ENCODE measurements around the gene PMEPA1. TPM values are rescaled to one million over a fixed set of nuclear protein-coding genes. Genes with fewer than 3 reads are reported as not detected.

The PMEPA1 gene
- total and polyA plus RNA-seq, 2 experiments from 2014 or later = 7.3 to 15.4 TPM

GRCh38 chr20:57735831-57736737 is 26.3 kb upstream of the PMEPA1 start:
- no peak for TF ChIP-seq ZNF331 (CRISPR knock-in tag; IDR thresholded peaks at IDR 0.05; ENCODE audit: low read depth)
- no peak for TF ChIP-seq POLR2AphosphoS5 (IDR thresholded peaks at IDR 0.05; ENCODE audit: low read depth)
- TF ChIP-seq ETS1 (IDR thresholded peaks at IDR 0.05) = no peak
- no peak for TF ChIP-seq EZH2 (IDR thresholded peaks at IDR 0.05; ENCODE audit: low read depth, unreplicated experiment)
- no peak for TF ChIP-seq NANOG (IDR thresholded peaks at IDR 0.05; ENCODE audit: borderline replicate concordance)
- TF ChIP-seq REST (IDR thresholded peaks at IDR 0.05; ENCODE audit: unreplicated experiment) = no peak
- TF ChIP-seq CTCF (conservative IDR thresholded peaks at IDR 0.05; ENCODE audit: low read depth in 2 of 2) = no peak
- TF ChIP-seq CREB1 (CRISPR knock-in tag; IDR thresholded peaks at IDR 0.05; ENCODE audit: low read depth) = no peak
- TF ChIP-seq EZH2phosphoT487 (IDR thresholded peaks at IDR 0.05; ENCODE audit: unreplicated experiment) = no peak
- no peaks in the 10 kb centered on the region; the same call in 1 of the 3 replicates for H3K9me3 Mint-ChIP-seq
- Histone ChIP-seq H3K9me2 (ENCODE audit: insufficient read depth) (peaks cover 6% of the 10 kb centered on the region; the same call in 1 of the 2 replicates), H3K27ac (ENCODE audit: low read depth) (no peak overlapping the region), H3K4me1 (ENCODE audit: insufficient read depth) (peaks cover 5% of the 10 kb centered on the region; the same call in 1 of the 2 replicates), H3F3A (replicated peaks; ENCODE audit: low read depth) (no peaks in the 10 kb centered on the region), H3K4me2 (no peak overlapping the region), H3K4me3 (no peak overlapping the region), H3K27me3 (ENCODE audit: insufficient read depth) (no peaks in the 10 kb centered on the region), H3K36me3 (ENCODE audit: insufficient read depth) (no peaks in the 10 kb centered on the region), H4K20me1 (replicated peaks; ENCODE audit: insufficient read depth) (no peaks in the 10 kb centered on the region), H3K79me2 (replicated peaks; ENCODE audit: insufficient read depth) (no peaks in the 10 kb centered on the region), H2AFZ (0 out of 2 replicates have a peak overlapping the region, but pooled peaks have one; percentile 18)
- no peak overlapping the region for H3K27ac Mint-ChIP-seq
- peaks cover 2% of the 10 kb centered on the region for H3K27me3 Mint-ChIP-seq (ENCODE audit: insufficient read depth, low read depth, poor library complexity)
- H3K36me3 Mint-ChIP-seq (ENCODE audit: low read depth) = no peaks in the 10 kb centered on the region
- DNase-seq (ENCODE audit: low spot score) (no peak), ATAC-seq (no peak)
- H3K4me1 Mint-ChIP-seq = peaks cover 14% of the 10 kb centered on the region
- H3K4me3 Mint-ChIP-seq = no peak overlapping the region

Measured in GM23338 (cell line).